Lower lobe of right lung (tissue), 2 donors: ENCODE results near the gene PHACTR2. TPM values are rescaled to one million over a fixed set of nuclear protein-coding genes. Genes with fewer than 3 reads are reported as not detected.

Source experiments
- ATAC-seq, 2 donors: fragments of 200-7000 bp; cut with Tn5 transposase; one replicate each; pipeline ENCODE4 v1.9.1; 2020 to 2022; ENCODE audit warnings: mild to moderate bottlenecking in 2 of 2, moderate library complexity in 2 of 2
- DNase-seq: peaks from one replicate; pipeline ENCODE4 v3.0.0-alpha.2; 2020
- H3K27ac ChIP-seq: fragments of 200-600 bp; one replicate; pipeline ENCODE4 v1.8.0; 2022
- H3K27me3 ChIP-seq: fragments of 200-600 bp; one replicate; pipeline ENCODE4 v1.8.0; 2022; ENCODE audit warnings: low read depth
- H3K36me3 ChIP-seq: fragments of 200-600 bp; one replicate; pipeline ENCODE4 v1.8.0; 2022; ENCODE audit warnings: mild to moderate bottlenecking
- H3K4me1 ChIP-seq: fragments of 200-600 bp; one replicate; pipeline ENCODE4 v1.8.0; 2022
- H3K4me3 ChIP-seq: fragments of 200-600 bp; one replicate; pipeline ENCODE4 v1.8.0; 2022; ENCODE audit warnings: mild to moderate bottlenecking
- H3K9me3 ChIP-seq: fragments of 200-600 bp; one replicate; pipeline ENCODE4 v1.8.0; 2022
- intact Hi-C: fragments of 100-400 bp; cut with DNase I; formaldehyde crosslinking; loops from one replicate; pipeline ENCODE4 v1.11.0; 2022
- total RNA-seq: library from RNA; stranded (reverse); fragmentation: NEBNext Ultra II Directional; extraction: Animal tissue kit (Norgen Biotek cat#: 25700); gene quantifications from one replicate; pipeline ENCODE4 v1.2.1, GENCODE V29; 2021
- TF ChIP-seq, protein P1 (sequence below): fragments of 200-600 bp; IDR thresholded peaks from one replicate; pipeline ENCODE4 v1.8.0; 2022; ENCODE audit warnings: antibody characterized with exemption, mild to moderate bottlenecking
- donor health status: DM: no; HTN: yes; CAD: no; lungs with severe emphysema.

Gene PHACTR2
- total RNA-seq, 1 donor from 2014 or later, result 115 TPM

DNA sequence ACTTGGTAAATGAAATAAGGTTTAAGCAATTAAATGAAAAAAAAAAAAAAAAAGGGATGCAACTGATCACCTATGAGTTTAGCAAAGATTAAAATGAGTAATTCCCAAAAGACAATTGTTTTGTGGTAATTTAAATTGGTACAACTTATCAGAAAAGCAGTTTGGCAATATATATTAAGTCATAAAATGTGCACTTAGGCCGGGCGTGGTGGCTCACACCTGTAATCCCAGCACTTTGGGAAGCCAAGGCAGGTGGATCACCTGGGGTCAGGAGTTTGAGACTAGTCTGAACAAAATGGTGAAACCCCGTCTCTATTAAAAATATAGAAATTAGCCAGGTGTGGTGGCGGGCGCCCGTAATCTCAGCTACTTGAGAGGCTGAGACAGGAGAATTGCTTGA, 7.9 kb downstream of the PHACTR2 start:
- DNase-seq, result no peak
- peaks cover 38% of the 10 kb centered on the region for H3K4me1 ChIP-seq
- TF ChIP-seq, protein P1, sequence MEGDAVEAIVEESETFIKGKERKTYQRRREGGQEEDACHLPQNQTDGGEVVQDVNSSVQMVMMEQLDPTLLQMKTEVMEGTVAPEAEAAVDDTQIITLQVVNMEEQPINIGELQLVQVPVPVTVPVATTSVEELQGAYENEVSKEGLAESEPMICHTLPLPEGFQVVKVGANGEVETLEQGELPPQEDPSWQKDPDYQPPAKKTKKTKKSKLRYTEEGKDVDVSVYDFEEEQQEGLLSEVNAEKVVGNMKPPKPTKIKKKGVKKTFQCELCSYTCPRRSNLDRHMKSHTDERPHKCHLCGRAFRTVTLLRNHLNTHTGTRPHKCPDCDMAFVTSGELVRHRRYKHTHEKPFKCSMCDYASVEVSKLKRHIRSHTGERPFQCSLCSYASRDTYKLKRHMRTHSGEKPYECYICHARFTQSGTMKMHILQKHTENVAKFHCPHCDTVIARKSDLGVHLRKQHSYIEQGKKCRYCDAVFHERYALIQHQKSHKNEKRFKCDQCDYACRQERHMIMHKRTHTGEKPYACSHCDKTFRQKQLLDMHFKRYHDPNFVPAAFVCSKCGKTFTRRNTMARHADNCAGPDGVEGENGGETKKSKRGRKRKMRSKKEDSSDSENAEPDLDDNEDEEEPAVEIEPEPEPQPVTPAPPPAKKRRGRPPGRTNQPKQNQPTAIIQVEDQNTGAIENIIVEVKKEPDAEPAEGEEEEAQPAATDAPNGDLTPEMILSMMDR, result no peak
- H3K36me3 ChIP-seq, result no peaks in the 10 kb centered on the region
- H3K4me3 ChIP-seq, result no peak overlapping the region
- ATAC-seq, result no peak
- no peak overlapping the region for H3K27ac ChIP-seq
- no peaks in the 10 kb centered on the region for H3K27me3 ChIP-seq
- intact Hi-C loops, result no loop called here
- peaks cover 8% of the 10 kb centered on the region for H3K9me3 ChIP-seq

DNA sequence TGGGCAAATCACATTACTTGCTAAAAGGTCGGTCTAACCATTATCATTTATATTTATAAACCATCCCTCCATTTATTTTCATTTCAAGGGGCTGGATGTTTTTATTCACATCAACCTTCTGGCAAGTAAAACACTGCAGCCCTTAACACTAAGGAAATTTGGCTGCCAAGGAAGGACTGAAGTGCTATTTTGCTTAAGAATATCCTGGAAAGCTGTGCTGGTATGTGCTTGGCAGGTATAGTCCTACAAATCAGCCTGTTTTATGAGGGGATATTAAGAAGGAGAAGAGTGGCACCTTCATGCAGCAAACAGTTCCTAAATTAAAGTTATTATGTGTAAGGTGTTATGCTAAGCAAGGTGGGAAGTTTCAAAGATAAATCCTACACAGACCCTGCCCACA, 9.8 kb downstream of the PHACTR2 start:
- TF ChIP-seq, protein P1, result no peak
- Histone ChIP-seq H3K4me1 (peaks cover 48% of the 10 kb centered on the region), H3K36me3 (no peaks in the 10 kb centered on the region), H3K4me3 (no peak overlapping the region), H3K27me3 (no peaks in the 10 kb centered on the region), H3K9me3 (peaks cover 5% of the 10 kb centered on the region), H3K27ac (peak overlapping the region; percentile 2)
- ATAC-seq, result peak in 1 of 2 donors; percentile 46
- intact Hi-C loops, result no loop called here
- no peak for DNase-seq

DNA sequence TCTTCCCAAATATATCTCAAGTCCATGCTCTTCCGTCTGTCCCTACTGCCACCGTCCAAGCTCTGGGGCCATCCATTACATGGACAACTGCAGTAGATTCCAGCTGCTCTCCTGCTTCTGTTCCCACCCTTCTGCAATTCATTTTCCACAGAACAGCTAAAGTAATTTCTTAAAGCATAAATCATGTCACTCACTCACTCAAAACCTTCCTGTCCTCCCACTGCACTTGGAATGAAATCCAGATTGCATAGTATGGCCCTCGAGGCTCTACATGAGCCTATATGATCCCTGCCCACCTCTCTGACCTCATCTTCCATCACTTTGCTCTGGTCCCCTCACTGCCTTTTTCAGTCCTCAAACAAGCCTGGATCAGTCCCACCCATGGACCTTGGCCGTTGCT, 10.9 kb downstream of the PHACTR2 start:
- TF ChIP-seq, protein P1, result no peak
- Histone ChIP-seq H3K27ac (no peak overlapping the region), H3K9me3 (no peaks in the 10 kb centered on the region), H3K27me3 (no peaks in the 10 kb centered on the region), H3K4me1 (peaks cover 52% of the 10 kb centered on the region), H3K36me3 (no peaks in the 10 kb centered on the region), H3K4me3 (no peak overlapping the region)
- no peak for ATAC-seq
- intact Hi-C loops, result no loop called here
- no peak for DNase-seq

DNA sequence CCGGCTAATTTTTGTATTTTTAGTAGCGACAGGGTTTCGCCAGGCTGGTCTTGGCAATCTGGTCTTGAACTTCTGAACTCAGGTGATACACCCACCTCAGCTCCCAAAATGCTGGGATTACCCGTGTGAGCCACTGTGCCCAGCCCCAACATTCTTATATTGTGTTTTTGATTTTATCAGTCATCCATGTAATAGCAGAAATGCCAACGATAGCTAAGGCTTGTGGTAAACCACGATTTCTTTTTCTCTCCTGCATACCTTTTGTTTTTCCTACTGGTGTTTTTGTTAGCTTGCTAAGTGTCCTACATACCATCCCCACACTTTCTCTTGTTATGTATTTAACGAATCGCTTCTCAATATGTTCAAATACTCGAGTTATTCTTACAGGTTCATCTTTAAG, 12.1 kb downstream of the PHACTR2 start:
- TF ChIP-seq, protein P1, result no peak
- Histone ChIP-seq H3K9me3 (no peaks in the 10 kb centered on the region), H3K27me3 (no peaks in the 10 kb centered on the region), H3K36me3 (no peaks in the 10 kb centered on the region), H3K4me1 (peaks cover 56% of the 10 kb centered on the region), H3K27ac (no peak overlapping the region), H3K4me3 (no peak overlapping the region)
- ATAC-seq (no peak), DNase-seq (no peak)
- intact Hi-C loops, result no loop called here

DNA sequence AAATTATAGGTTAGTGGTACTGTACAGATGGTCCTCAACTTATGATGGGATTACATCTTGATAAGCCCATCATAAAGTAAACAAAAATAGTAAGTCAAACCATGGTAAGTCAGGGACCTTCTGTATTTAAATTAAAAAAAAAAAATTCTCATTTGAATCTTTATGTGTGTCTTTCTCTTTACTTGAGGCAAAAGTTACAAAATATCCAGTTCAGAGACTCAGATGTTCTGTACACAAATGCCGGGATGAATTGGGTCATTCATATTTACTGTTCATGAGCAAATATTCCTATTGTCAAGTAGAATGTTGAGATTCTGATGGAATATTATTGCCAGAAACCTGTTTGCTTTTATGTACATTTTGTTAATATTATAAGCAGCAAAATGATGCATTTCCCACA, 13.4 kb downstream of the PHACTR2 start:
- intact Hi-C loops, result no loop called here
- ATAC-seq (no peak), DNase-seq (no peak)
- peaks cover 69% of the 10 kb centered on the region for H3K4me1 ChIP-seq
- no peak overlapping the region for H3K27ac ChIP-seq
- no peak overlapping the region for H3K4me3 ChIP-seq
- no peaks in the 10 kb centered on the region for H3K9me3 ChIP-seq
- TF ChIP-seq, protein P1, result no peak
- H3K27me3 ChIP-seq, result no peaks in the 10 kb centered on the region
- no peaks in the 10 kb centered on the region for H3K36me3 ChIP-seq
